Vagina (tissue), 2 donors: Measurements from ENCODE around the gene BCKDHA.

Experiments
- POLR2AphosphoS5 ChIP-seq, 2 donors: sonication (generic); formaldehyde crosslinking; IDR thresholded peaks; one replicate each; pipeline ENCODE4 v1.9.0; 2017; ENCODE audit warnings: antibody characterized with exemption in 2 of 2, mild to moderate bottlenecking in 2 of 2, low read depth in 1 of 2; ENCODE audit not compliant: insufficient read depth in 1 of 2
- TF ChIP-seq, protein P1 (sequence below), 3 experiments: fragments of 450-650 bp in 2 of 3; fragments of 200-600 bp in 1 of 3; sonication (generic) in 1 of 3; IDR thresholded peaks; one replicate each; pipeline ENCODE4 v1.5.1; 2017 to 2019; ENCODE audit warnings: antibody characterized with exemption in 3 of 3, mild to moderate bottlenecking in 2 of 3, moderate library complexity in 2 of 3

DNA sequence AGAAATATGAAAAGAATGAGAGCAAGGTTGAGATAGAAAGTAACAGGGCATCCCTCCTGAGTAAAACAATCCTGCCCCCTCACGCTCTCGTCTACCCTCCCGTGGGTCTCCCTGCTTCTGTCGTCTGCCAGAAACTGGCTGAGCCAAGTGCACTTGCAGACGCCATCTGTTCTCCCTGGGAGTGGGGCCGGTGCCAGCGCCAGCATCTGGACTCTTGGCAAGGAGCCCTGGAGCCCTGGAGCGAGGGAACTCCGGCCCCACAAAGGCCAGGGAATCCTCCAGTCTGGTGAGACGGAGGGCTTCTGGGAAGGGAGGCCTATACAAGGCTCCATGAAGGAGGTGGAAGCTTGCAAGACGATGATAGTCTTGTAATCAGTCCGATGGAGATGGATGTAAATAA lies 23.6 kb upstream of the BCKDHA start:
- TF ChIP-seq, protein P1, sequence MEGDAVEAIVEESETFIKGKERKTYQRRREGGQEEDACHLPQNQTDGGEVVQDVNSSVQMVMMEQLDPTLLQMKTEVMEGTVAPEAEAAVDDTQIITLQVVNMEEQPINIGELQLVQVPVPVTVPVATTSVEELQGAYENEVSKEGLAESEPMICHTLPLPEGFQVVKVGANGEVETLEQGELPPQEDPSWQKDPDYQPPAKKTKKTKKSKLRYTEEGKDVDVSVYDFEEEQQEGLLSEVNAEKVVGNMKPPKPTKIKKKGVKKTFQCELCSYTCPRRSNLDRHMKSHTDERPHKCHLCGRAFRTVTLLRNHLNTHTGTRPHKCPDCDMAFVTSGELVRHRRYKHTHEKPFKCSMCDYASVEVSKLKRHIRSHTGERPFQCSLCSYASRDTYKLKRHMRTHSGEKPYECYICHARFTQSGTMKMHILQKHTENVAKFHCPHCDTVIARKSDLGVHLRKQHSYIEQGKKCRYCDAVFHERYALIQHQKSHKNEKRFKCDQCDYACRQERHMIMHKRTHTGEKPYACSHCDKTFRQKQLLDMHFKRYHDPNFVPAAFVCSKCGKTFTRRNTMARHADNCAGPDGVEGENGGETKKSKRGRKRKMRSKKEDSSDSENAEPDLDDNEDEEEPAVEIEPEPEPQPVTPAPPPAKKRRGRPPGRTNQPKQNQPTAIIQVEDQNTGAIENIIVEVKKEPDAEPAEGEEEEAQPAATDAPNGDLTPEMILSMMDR (IDR thresholded peaks at IDR 0.05) = no peak
- TF ChIP-seq POLR2AphosphoS5 (IDR thresholded peaks at IDR 0.05; ENCODE audit: insufficient read depth in 1 of 2, low read depth in 1 of 2) = peak in 1 of 2 donors; percentile 79
